Keratinocyte (primary cell): ENCODE measurements around the gene METTL3. TPM values are rescaled to one million over a fixed set of nuclear protein-coding genes. Genes with fewer than 3 reads are reported as not detected.

Source experiments
- DNase-seq: peaks from one replicate; pipeline ENCODE4 v3.0.0-alpha.2; 2011; ENCODE audit warnings: low read depth, missing footprints, low spot score
- FAIRE-seq: peaks from 2 replicates; lab custom pipeline; 2011; peaks lifted over from hg19 to GRCh38; lab: Jason Lieb, UNC
- H2AFZ ChIP-seq: 2 replicates; pipeline ENCODE4 v1.6.0; 2012; ENCODE audit warnings: low read length, control low read depth, inconsistent platforms; ENCODE audit not compliant: control insufficient read depth
- H3K27ac ChIP-seq: 2 replicates; pipeline ENCODE4 v1.5.1; 2011; ENCODE audit warnings: low read length; ENCODE audit not compliant: control insufficient read depth, insufficient read depth
- H3K27me3 ChIP-seq: 3 replicates; pipeline ENCODE4 v1.6.0; 2011; ENCODE audit warnings: low read length; ENCODE audit not compliant: control insufficient read depth, insufficient read depth; ENCODE audit errors: extremely low read depth
- H3K36me3 ChIP-seq, 2 experiments: 2 replicates in 1 of 2; 3 replicates in 1 of 2; pipeline ENCODE4 v1.5.1; 2011; ENCODE audit warnings: low read length in 2 of 2, mild to moderate bottlenecking in 1 of 2; ENCODE audit not compliant: control insufficient read depth in 2 of 2, insufficient read depth in 2 of 2; ENCODE audit errors: extremely low read depth in 1 of 2
- H3K4me1 ChIP-seq: 3 replicates; pipeline ENCODE4 v1.5.1; 2011; ENCODE audit warnings: low read length; ENCODE audit not compliant: control insufficient read depth, insufficient read depth; ENCODE audit errors: extremely low read depth
- H3K4me2 ChIP-seq: 3 replicates; pipeline ENCODE4 v1.6.0; 2011; ENCODE audit warnings: low read depth, low read length; ENCODE audit not compliant: control insufficient read depth, insufficient read depth; ENCODE audit errors: extremely low read depth
- H3K4me3 ChIP-seq, 3 experiments: fragments of 200-600 bp in 1 of 3; sonication (generic) in 1 of 3; 2 replicates in 2 of 3; 3 replicates in 1 of 3; pipeline ENCODE4 v1.5.1; 2011 to 2016; ENCODE audit warnings: low read length in 3 of 3, mild to moderate bottlenecking in 3 of 3, control low read depth in 2 of 3, inconsistent platforms in 1 of 3, low read depth in 1 of 3, mixed read lengths in 1 of 3, mixed run types in 1 of 3, moderate library complexity in 1 of 3; ENCODE audit not compliant: control insufficient read depth in 2 of 3, insufficient read depth in 2 of 3; ENCODE audit errors: extremely low read depth in 1 of 3
- H3K79me2 ChIP-seq: 2 replicates; pipeline ENCODE4 v1.6.0; 2012; ENCODE audit warnings: low read length; ENCODE audit not compliant: control insufficient read depth, insufficient read depth
- H3K9ac ChIP-seq: 3 replicates; pipeline ENCODE4 v1.6.0; 2011; ENCODE audit warnings: low read length; ENCODE audit not compliant: control insufficient read depth, insufficient read depth; ENCODE audit errors: extremely low read depth
- H3K9me1 ChIP-seq: 3 replicates; pipeline ENCODE4 v1.6.0; 2011; ENCODE audit warnings: low read length; ENCODE audit not compliant: control insufficient read depth, insufficient read depth; ENCODE audit errors: extremely low read depth
- H3K9me3 ChIP-seq: 2 replicates; pipeline ENCODE4 v1.5.1; 2012; ENCODE audit warnings: low read depth, low read length; ENCODE audit not compliant: control insufficient read depth
- H4K20me1 ChIP-seq: 3 replicates; pipeline ENCODE4 v1.6.0; 2011; ENCODE audit warnings: low read length; ENCODE audit not compliant: control insufficient read depth, insufficient read depth; ENCODE audit errors: extremely low read depth
- EZH2 ChIP-seq: IDR thresholded peaks from one replicate; pipeline ENCODE4 v1.6.1; 2012; ENCODE audit warnings: inconsistent platforms, mild to moderate bottlenecking, low read length, moderate library complexity
- dilution Hi-C: fragments of 300-500 bp; cut with MboI; formaldehyde crosslinking; loops from one replicate; pipeline ENCODE4 v1.7.0; 2020; ENCODE audit warnings: low sequenced_read_pairs; ENCODE audit not compliant: extremely low pct_ligation_motif_present
- polyA plus RNA-seq, 5 experiments: library from polyadenylated mRNA; depleted of rRNA in 3 of 5; stranded (reverse) in 3 of 5; stranded (forward) in 1 of 5; unstranded in 1 of 5; fragments of >200 nt; gene quantifications; 1 replicate in 1 of 5; 2 replicates in 3 of 5; 3 replicates in 1 of 5; pipeline versions ENCODE4 v1.2.1 to v1.2.3, GENCODE V29; 2011 to 2012; ENCODE audit warnings: missing spikeins in 2 of 5, low read depth in 1 of 5, low replicate concordance in 1 of 5
- TF ChIP-seq, protein P1 (sequence below), 3 experiments: IDR thresholded peaks in 1 of 3; conservative IDR thresholded peaks in 1 of 3; optimal IDR thresholded peaks in 1 of 3; 2 replicates in 2 of 3; 3 replicates in 1 of 3; pipeline versions ENCODE3 to v1.5.1; 2011; ENCODE audit warnings: low read length in 3 of 3, mild to moderate bottlenecking in 3 of 3, moderate library complexity in 2 of 3, control low read depth in 1 of 3, inconsistent platforms in 1 of 3; ENCODE audit not compliant: insufficient read depth in 2 of 3; ENCODE audit errors: extremely low read depth in 1 of 3

The METTL3 gene
- polyA plus RNA-seq, 1 donor (not counting 4 experiments of a cell fraction or from before 2014, with no cell fraction given): 99.7 TPM

DNA sequence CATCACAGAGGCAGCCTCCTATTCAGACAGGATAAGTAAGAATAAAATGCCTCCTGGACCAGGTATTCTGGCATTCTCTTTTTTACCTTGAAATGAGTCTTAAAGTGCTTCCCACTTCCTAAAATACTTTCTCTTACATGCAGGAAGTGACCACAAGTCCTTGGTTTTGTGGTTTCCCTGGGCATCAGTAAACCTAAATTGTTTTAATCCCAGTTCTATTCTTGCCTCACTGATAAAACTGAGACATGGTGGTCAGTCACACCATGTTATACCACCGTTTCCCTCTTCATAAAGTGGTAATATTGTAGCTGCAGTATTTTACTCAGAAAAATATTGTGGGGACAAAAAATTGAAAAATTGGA, 16.2 kb upstream of the METTL3 start:
- Histone ChIP-seq H3K27me3 (peaks cover 3% of the 10 kb centered on the region), H3K9ac (no peak overlapping the region), H3K36me3 (no peaks in the 10 kb centered on the region), H3K4me2 (no peak overlapping the region), H3K9me1 (no peaks in the 10 kb centered on the region), H3K9me3 (no peaks in the 10 kb centered on the region), H2AFZ (no peak overlapping the region), H4K20me1 (no peaks in the 10 kb centered on the region), H3K79me2 (no peaks in the 10 kb centered on the region), H3K4me1 (peaks cover 5% of the 10 kb centered on the region), H3K4me3 (no peak overlapping the region), H3K27ac (no peak overlapping the region)
- dilution Hi-C loops: no loop called here
- FAIRE-seq (no peak), DNase-seq (no peak)
- no peak for TF ChIP-seq EZH2
- TF ChIP-seq, protein P1, sequence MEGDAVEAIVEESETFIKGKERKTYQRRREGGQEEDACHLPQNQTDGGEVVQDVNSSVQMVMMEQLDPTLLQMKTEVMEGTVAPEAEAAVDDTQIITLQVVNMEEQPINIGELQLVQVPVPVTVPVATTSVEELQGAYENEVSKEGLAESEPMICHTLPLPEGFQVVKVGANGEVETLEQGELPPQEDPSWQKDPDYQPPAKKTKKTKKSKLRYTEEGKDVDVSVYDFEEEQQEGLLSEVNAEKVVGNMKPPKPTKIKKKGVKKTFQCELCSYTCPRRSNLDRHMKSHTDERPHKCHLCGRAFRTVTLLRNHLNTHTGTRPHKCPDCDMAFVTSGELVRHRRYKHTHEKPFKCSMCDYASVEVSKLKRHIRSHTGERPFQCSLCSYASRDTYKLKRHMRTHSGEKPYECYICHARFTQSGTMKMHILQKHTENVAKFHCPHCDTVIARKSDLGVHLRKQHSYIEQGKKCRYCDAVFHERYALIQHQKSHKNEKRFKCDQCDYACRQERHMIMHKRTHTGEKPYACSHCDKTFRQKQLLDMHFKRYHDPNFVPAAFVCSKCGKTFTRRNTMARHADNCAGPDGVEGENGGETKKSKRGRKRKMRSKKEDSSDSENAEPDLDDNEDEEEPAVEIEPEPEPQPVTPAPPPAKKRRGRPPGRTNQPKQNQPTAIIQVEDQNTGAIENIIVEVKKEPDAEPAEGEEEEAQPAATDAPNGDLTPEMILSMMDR (optimal IDR thresholded peaks at IDR 0.05 in 1 of 3, IDR thresholded peaks at IDR 0.05 in 1 of 3, conservative IDR thresholded peaks at IDR 0.05 in 1 of 3; ENCODE audit: extremely low read depth in 1 of 3, insufficient read depth in 2 of 3, low read length in 3 of 3): no peak

DNA sequence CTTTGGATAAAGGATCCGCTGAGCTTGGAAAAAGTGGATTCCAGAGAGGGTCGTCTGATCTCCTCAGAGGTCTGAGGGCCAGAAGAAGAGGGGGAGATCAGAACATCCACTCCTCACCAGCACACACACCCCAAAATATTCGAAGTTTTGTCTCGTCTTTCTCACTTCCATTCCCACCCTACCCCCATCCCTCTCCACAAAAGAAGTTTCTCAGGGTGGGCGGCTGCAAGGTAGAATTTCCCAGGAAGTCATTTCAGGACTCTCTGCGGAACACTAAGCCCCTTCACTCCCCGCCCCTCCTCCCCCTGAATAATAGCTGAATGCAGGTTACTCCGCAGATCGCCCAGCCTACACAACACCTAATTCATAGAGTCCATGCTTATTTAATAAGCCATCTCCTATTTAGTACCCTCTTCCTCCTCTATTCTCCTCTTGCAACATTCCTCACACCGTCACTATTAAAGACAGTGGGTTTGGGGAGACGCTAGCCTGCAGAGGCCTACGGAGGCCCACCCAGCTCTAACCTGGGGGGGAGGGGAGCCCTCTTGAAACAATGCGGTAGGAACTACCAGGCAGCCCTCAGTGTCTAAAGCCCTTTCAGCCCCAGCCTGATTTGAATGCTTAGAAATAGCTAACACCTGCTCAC, 15.7 kb upstream of the METTL3 start:
- dilution Hi-C loops: no loop called here
- DNase-seq: no peak
- no peak overlapping the region for H3K9ac ChIP-seq

More for the DNA sequence above, 15.7 kb upstream of the METTL3 start:
- no peak for FAIRE-seq
- H3K4me1 ChIP-seq: peaks cover 5% of the 10 kb centered on the region
- H3K9me3 ChIP-seq: no peaks in the 10 kb centered on the region
- TF ChIP-seq, protein P1 (optimal IDR thresholded peaks at IDR 0.05 in 1 of 3, IDR thresholded peaks at IDR 0.05 in 1 of 3, conservative IDR thresholded peaks at IDR 0.05 in 1 of 3; ENCODE audit: extremely low read depth in 1 of 3, insufficient read depth in 2 of 3, low read length in 3 of 3): no peak
- no peak for TF ChIP-seq EZH2
- no peaks in the 10 kb centered on the region for H3K9me1 ChIP-seq
- no peaks in the 10 kb centered on the region for H3K79me2 ChIP-seq
- no peaks in the 10 kb centered on the region for H3K36me3 ChIP-seq
- H3K4me3 ChIP-seq: peak overlapping the region in 1 of 3 experiments; percentile 22
- H3K27me3 ChIP-seq: peaks cover 3% of the 10 kb centered on the region
- peak overlapping the region; percentile 77 for H2AFZ ChIP-seq
- H3K27ac ChIP-seq: no peak overlapping the region
- peak overlapping the region; percentile 51 for H3K4me2 ChIP-seq
- no peaks in the 10 kb centered on the region for H4K20me1 ChIP-seq
